Liver (tissue), 9 donors: ENCODE measurements around the gene FGFR3. TPM values are rescaled to one million over a fixed set of nuclear protein-coding genes. Genes with fewer than 3 reads are reported as not detected.

Source experiments
- DNase-seq: peaks from one replicate; pipeline ENCODE4 v3.0.0-alpha.2; 2017; ENCODE audit warnings: low spot score
- H3K27ac ChIP-seq, 2 donors: one replicate each; pipeline ENCODE4 v1.7.0; 2013; ENCODE audit warnings: inconsistent platforms in 2 of 2, low read length in 2 of 2, control low read depth in 1 of 2, low read depth in 1 of 2, mild to moderate bottlenecking in 1 of 2
- H3K27me3 ChIP-seq, 4 donors: one replicate each; pipeline versions ENCODE4 v1.6.1 to v1.7.0; 2013; ENCODE audit warnings: low read length in 3 of 4, inconsistent platforms in 1 of 4, mild to moderate bottlenecking in 1 of 4, moderate library complexity in 1 of 4; ENCODE audit not compliant: control insufficient read depth in 4 of 4, insufficient read depth in 4 of 4
- H3K36me3 ChIP-seq, 4 donors: one replicate each; pipeline versions ENCODE4 v1.6.1 to v1.7.0; 2013; ENCODE audit warnings: low read length in 3 of 4, mild to moderate bottlenecking in 3 of 4, low read depth in 1 of 4, moderate library complexity in 1 of 4; ENCODE audit not compliant: control insufficient read depth in 4 of 4, insufficient read depth in 3 of 4
- H3K4me1 ChIP-seq, 4 donors: one replicate each; pipeline versions ENCODE4 v1.6.1 to v1.7.0; 2013; ENCODE audit warnings: low read length in 3 of 4, mild to moderate bottlenecking in 3 of 4, moderate library complexity in 1 of 4; ENCODE audit not compliant: control insufficient read depth in 4 of 4, insufficient read depth in 4 of 4
- H3K4me3 ChIP-seq, 3 donors: one replicate each; pipeline versions ENCODE4 v1.6.1 to v1.7.0; 2013; ENCODE audit warnings: low read length in 3 of 3, control low read depth in 1 of 3, low read depth in 1 of 3, mild to moderate bottlenecking in 1 of 3
- H3K9ac ChIP-seq, 2 donors: one replicate each; pipeline ENCODE4 v1.7.0; 2013; ENCODE audit warnings: low read length in 2 of 2, mild to moderate bottlenecking in 2 of 2, moderate library complexity in 2 of 2, control low read depth in 1 of 2, low read depth in 1 of 2
- H3K9me3 ChIP-seq, 4 donors: one replicate each; pipeline versions ENCODE4 v1.6.1 to v1.7.0; 2013; ENCODE audit warnings: low read length in 3 of 4; ENCODE audit not compliant: control insufficient read depth in 4 of 4
- CTCF ChIP-seq: fragments of 150-350 bp; IDR thresholded peaks from 2 replicates; pipeline ENCODE4 v1.5.1; 2017; ENCODE audit warnings: improper control_type of control experiment, low read depth, low read length; ENCODE audit not compliant: missing input control
- EGR1 ChIP-seq, 2 donors: IDR thresholded peaks; 2 replicates each; pipeline ENCODE4 v1.6.1; 2016 to 2018; ENCODE audit warnings: antibody characterized with exemption in 2 of 2, low read depth in 2 of 2
- FOXA2 ChIP-seq: IDR thresholded peaks from 2 replicates; pipeline ENCODE4 v1.6.1; 2016; ENCODE audit warnings: antibody characterized with exemption
- HNF4A ChIP-seq, 2 donors: conservative IDR thresholded peaks; 2 replicates each; pipeline ENCODE4 v1.6.1; 2016; ENCODE audit warnings: antibody characterized with exemption in 2 of 2, mild to moderate bottlenecking in 2 of 2
- JUND ChIP-seq, 2 donors: IDR thresholded peaks; 2 replicates each; pipeline ENCODE4 v1.6.1; 2016; ENCODE audit warnings: antibody characterized with exemption in 2 of 2
- NR2F2 ChIP-seq: IDR thresholded peaks from 2 replicates; pipeline ENCODE4 v1.6.1; 2016; ENCODE audit warnings: antibody characterized with exemption
- RAD21 ChIP-seq, 2 donors: IDR thresholded peaks; 2 replicates each; pipeline ENCODE4 v1.6.1; 2016; ENCODE audit warnings: antibody characterized with exemption in 2 of 2, mild to moderate bottlenecking in 2 of 2
- RXRA ChIP-seq, 2 donors: IDR thresholded peaks; 2 replicates each; pipeline ENCODE4 v1.6.1; 2017 to 2018; ENCODE audit warnings: antibody characterized with exemption in 2 of 2, mild to moderate bottlenecking in 1 of 2
- SP1 ChIP-seq: IDR thresholded peaks from 2 replicates; pipeline ENCODE4 v1.6.1; 2018; ENCODE audit warnings: antibody characterized with exemption, mild to moderate bottlenecking
- TAF1 ChIP-seq: conservative IDR thresholded peaks from 2 replicates; pipeline ENCODE4 v1.6.1; 2016; ENCODE audit warnings: antibody characterized with exemption, mild to moderate bottlenecking
- WGBS: extraction: QIAGEN DNeasy Blood & Tissue Kit; methylation state at CpG from one replicate; pipeline ENCODE4 v1.1.7; 2013; 5-methylcytosine and 5-hydroxymethylcytosine counted together
- polyA plus RNA-seq, 2 donors: library from polyadenylated mRNA; stranded (reverse) in 1 of 2; unstranded in 1 of 2; fragments of 200-250 nt in 1 of 2; fragments of >200 nt in 1 of 2; fragmentation: Nextera tagmentation in 1 of 2; extraction: Ambion mirVana in 1 of 2; gene quantifications; one replicate each; pipeline versions ENCODE4 v1.2.1 to v1.2.3, GENCODE V29; 2013 to 2015
- total RNA-seq, 2 donors: library from RNA; depleted of rRNA; stranded (reverse); fragments of >200 nt; gene quantifications; one replicate each; pipeline ENCODE4 v1.2.3, GENCODE V29; 2014
- TF ChIP-seq, protein P1 (sequence below): IDR thresholded peaks from 2 replicates; pipeline ENCODE4 v1.6.1; 2016; ENCODE audit warnings: antibody characterized with exemption, mild to moderate bottlenecking
- TF ChIP-seq, protein P2 (sequence below): IDR thresholded peaks from 2 replicates; pipeline ENCODE4 v1.6.1; 2016; ENCODE audit warnings: antibody characterized with exemption
- TF ChIP-seq, protein P3 (sequence below): IDR thresholded peaks from 2 replicates; pipeline ENCODE4 v1.6.1; 2016; ENCODE audit warnings: antibody characterized with exemption
- donor health status: healthy.
- donor health status: healthy.
- donor health status: healthy.
- donor health status: healthy.
- donor health status: healthy.

Gene FGFR3
- total and polyA plus RNA-seq, 4 donors: 5.6 to 40.0 (median 29.1) TPM

DNA sequence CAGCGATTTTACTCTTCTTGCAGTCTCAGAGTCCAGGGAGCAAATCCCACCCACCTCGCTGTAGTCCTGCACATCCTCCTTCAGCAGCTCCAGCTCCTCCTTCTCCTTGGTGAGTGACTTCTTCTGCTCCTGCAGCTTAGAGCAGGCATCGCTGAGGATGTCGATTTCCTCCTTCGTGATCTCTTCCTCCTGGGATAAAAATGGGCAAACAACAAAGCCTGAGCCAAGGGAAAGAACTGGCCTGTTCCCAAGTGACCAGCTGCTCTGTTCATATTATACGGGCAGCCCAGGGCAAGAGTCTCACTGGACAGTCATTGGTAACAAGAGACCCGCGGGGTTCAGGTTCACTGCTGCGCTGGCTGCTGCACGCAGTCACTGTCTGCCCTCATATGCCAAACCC, 26.2 kb downstream of the FGFR3 start:
- no peak for DNase-seq
- peaks cover 14 to 56% (median 21%) of the 10 kb centered on the region in 4 donors for H3K36me3 ChIP-seq
- 43% methylated on average over 10 of the region's 10 CpGs for WGBS

DNA sequence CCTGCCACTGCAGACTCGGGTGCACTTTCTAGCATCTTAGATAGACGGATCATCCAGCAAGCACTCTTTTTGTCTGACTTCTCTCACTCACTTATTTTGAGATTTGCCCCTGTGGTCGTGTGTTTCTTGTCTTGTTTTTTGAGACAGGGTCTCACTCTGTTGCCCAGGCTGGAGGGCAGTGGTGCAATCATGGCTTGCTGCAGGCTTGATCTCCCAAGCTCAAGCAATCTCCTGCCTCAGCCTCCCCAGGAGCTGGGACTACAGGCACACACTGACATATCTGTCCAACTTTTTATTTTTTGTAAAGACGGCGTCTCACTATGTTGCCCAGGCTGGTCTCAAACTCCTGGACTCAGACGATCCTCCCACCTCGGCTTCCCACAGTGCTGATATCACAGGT, 26.7 kb downstream of the FGFR3 start:
- Histone ChIP-seq H3K4me1 (peaks cover 0 to 22% (median 15%) of the 10 kb centered on the region in 4 donors), H3K27ac (no peak overlapping the region), H3K9me3 (no peaks in the 10 kb centered on the region), H3K4me3 (no peak overlapping the region), H3K36me3 (peaks cover 17 to 55% (median 19%) of the 10 kb centered on the region in 4 donors), H3K9ac (no peak overlapping the region), H3K27me3 (no peaks in the 10 kb centered on the region)
- DNase-seq: no peak
- 92% methylated on average over 7 of the region's 7 CpGs for WGBS
- no peak for TF ChIP-seq RXRA (IDR thresholded peaks at IDR 0.05)
- no peak for TF ChIP-seq EGR1 (IDR thresholded peaks at IDR 0.05; ENCODE audit: low read depth in 2 of 2)
- TF ChIP-seq, protein P1, sequence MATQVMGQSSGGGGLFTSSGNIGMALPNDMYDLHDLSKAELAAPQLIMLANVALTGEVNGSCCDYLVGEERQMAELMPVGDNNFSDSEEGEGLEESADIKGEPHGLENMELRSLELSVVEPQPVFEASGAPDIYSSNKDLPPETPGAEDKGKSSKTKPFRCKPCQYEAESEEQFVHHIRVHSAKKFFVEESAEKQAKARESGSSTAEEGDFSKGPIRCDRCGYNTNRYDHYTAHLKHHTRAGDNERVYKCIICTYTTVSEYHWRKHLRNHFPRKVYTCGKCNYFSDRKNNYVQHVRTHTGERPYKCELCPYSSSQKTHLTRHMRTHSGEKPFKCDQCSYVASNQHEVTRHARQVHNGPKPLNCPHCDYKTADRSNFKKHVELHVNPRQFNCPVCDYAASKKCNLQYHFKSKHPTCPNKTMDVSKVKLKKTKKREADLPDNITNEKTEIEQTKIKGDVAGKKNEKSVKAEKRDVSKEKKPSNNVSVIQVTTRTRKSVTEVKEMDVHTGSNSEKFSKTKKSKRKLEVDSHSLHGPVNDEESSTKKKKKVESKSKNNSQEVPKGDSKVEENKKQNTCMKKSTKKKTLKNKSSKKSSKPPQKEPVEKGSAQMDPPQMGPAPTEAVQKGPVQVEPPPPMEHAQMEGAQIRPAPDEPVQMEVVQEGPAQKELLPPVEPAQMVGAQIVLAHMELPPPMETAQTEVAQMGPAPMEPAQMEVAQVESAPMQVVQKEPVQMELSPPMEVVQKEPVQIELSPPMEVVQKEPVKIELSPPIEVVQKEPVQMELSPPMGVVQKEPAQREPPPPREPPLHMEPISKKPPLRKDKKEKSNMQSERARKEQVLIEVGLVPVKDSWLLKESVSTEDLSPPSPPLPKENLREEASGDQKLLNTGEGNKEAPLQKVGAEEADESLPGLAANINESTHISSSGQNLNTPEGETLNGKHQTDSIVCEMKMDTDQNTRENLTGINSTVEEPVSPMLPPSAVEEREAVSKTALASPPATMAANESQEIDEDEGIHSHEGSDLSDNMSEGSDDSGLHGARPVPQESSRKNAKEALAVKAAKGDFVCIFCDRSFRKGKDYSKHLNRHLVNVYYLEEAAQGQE: no peak
- no peak for TF ChIP-seq CTCF
- TF ChIP-seq, protein P2, sequence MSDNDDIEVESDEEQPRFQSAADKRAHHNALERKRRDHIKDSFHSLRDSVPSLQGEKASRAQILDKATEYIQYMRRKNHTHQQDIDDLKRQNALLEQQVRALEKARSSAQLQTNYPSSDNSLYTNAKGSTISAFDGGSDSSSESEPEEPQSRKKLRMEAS: no peak
- TF ChIP-seq RAD21 (IDR thresholded peaks at IDR 0.05): no peak
- no peak for TF ChIP-seq FOXA2
- TF ChIP-seq, protein P3, sequence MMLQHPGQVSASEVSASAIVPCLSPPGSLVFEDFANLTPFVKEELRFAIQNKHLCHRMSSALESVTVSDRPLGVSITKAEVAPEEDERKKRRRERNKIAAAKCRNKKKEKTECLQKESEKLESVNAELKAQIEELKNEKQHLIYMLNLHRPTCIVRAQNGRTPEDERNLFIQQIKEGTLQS: no peak
- no peak for TF ChIP-seq TAF1
- no peak for TF ChIP-seq HNF4A (conservative IDR thresholded peaks at IDR 0.05)
- no peak for TF ChIP-seq JUND (IDR thresholded peaks at IDR 0.05)
- TF ChIP-seq NR2F2: no peak
- no peak for TF ChIP-seq SP1

More for the DNA sequence above, 26.2 kb downstream of the FGFR3 start:
- peaks cover 0 to 22% (median 15%) of the 10 kb centered on the region in 4 donors for H3K4me1 ChIP-seq
- H3K9ac ChIP-seq: no peak overlapping the region
- H3K27me3 ChIP-seq: no peaks in the 10 kb centered on the region
- H3K9me3 ChIP-seq: no peaks in the 10 kb centered on the region
- H3K27ac ChIP-seq: no peak overlapping the region
- H3K4me3 ChIP-seq: no peak overlapping the region
- TF ChIP-seq SP1 (no peak), NR2F2 (no peak), JUND (IDR thresholded peaks at IDR 0.05) (no peak), CTCF (no peak), TAF1 (no peak)
- TF ChIP-seq, protein P2: no peak
- TF ChIP-seq, protein P1: no peak
